HG03045 (cell line): ENCODE results near the gene ARHGAP32.
"Not testable (repeated sequence)": the region's sequence is repeated elsewhere in the genome, so short reads cannot be mapped to it uniquely, and the experiment has no call there.

Experiments used
- ATAC-seq: cut with Tn5 transposase; IDR thresholded peaks from one replicate; pipeline ENCODE4 v1.9.1; 2021; ENCODE audit warnings: mild to moderate bottlenecking, moderate library complexity; ENCODE audit not compliant: unreplicated experiment

The ARHGAP32 gene

DNA sequence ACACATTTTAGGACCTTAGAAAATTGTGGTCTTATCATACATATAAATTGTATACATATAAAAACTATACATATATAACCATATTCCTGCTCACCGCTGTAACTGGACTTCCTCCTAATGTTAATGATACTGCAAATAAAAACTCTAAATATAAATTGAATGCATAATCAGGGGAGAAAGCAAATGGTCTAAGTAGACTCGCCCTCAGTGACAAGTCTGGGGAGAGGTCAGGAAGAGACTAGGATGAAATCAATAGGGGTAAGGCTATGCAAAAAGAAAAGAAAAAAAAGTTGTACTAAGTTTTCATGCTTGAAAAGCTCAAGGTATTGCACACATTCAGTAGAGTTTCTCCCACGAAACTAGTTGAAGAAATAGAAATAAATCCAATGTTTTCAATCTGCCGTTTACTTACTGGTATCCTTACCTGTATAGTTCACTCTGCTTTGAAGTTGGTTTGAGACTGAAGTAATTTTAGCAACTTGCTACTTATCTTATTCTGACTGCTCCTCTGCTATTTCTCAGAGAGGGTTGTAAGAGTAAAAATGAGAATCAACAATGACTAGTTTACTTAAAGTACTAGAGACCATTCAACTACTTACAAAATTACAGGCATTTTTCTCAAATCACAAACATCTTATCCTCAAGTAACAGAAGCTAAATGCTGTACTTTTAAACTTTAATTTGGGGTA is 12.2 kb upstream of the ARHGAP32 start:
- ATAC-seq: no peak

DNA sequence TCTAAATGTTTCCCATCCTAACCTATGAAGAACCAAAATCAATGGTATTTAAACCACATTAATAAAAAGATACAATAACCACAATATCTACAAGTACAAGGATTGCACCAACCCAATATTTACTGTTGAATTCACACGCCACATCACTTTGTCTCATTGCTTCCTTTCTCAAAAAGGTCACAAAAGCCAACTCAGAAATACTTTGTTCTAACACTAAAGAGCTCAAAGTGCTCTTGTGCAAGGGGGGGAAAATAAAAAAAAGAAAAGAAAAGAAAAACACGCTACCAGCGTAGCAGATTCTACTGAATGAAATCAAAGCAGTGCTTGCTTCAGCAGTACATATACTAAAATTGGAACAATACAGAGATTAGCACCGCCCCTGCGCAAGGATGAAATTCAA is 10.5 kb upstream of the ARHGAP32 start:
- ATAC-seq: no peak

DNA sequence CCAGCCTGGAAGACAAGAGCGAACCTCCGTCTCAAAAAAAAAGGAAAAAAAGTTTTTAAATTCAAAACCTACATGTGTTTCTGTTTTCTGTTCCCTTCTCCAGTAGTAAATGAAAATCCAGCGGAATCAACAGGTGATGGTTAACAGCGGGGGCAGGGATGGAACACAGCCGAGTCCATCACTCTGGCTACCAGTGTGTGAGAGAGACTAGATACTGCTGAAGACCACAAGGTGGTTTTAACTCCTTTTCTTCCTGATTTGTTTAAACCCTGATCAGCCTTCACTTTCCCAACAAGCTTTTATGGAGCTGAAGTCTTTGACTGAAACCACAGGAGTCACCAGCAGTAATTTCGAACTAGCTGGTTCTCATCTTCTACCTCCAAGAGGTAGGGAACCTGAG is 3.6 kb upstream of the ARHGAP32 start:
- no peak for ATAC-seq

DNA sequence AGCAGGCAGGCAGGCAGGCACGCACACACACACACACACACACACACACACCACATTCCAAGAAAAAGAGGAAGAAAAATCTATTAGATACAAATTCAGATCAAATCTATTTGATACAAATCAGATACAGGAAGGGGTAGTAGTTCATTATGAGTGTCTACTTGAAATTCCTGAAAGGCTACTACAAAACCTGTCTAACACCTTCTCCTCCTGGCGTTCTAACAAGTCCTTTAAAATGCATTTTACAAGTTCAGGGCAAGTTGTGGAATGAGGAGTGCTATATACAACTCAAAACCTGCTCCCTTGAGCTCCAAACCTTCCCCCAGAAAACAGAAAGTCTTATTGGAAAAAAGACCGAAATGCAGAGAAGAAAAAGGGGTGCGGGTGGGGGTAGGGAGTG is 476 bp downstream of the ARHGAP32 start:
- no peak for ATAC-seq

DNA sequence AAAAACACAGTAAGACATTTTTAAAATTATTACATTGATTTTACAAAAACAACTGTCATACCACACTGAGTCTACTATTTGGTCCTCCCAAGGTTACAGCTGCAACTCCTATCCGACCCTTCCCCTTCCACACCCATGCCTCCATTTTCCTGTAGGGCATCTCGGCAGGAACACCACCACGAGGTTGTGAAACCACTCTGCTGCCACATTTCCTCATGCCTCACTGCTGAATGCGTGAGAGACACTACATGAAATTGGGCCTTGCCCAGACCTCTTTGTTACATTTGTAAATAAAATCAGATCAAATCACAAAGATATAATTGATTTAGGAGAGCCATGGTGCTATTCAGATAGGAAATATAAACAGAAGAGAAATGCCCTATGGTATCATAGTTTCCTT is 2.0 kb downstream of the ARHGAP32 start:
- no peak for ATAC-seq

DNA sequence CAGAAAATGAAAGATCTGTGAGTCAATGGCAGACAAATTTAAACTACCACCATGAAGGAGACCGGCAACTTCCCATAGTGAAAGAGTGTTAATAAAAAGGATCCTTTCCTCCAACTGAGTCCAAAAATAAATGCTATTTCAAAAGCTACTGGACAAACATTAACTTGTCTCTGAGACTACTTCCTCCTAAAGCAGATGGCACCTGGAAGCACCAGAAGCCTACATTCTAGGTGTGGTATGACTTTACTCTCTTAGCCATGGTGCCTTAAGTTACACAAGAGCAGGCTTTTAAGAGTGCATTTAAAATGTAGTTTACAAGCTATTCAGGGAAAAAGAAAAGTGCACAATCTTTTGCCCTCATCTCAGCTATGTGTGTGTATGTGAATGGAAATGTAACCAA is 2.5 kb downstream of the ARHGAP32 start:
- ATAC-seq: no peak

DNA sequence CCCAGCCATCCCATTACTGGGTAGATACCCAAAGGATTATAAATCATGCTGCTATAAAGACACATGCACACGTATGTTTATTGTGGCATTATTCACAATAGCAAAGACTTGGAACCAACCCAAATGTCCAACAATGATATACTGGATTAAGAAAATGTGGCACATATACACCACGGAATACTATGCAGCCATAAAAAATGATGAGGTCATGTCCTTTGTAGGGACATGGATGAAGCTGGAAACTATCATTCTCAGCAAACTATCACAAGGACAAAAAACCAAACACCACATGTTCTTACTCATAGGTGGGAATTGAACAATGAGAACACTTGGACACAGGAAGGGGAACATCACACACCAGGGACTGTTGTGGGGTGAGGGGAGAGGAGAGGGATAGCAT is 7.0 kb downstream of the ARHGAP32 start:
- not testable (repeated sequence) for ATAC-seq

DNA sequence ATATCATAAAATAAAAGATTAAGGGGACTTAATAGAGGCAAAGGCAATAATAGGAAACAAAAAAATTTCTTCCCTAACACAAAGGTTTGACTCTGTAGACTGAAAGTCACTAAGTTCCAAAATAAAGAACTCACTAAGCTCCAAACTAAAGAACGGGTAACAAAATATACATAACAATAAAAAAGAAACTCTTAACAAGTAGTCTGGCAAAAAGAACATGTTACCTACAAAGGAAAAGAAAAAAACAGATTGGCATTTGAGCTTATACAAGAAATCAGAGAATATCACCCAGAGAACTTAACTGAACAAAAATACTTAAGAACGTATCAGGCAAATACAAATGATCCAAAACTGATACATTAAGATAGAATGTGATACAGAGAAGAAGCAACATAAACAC is 7.5 kb downstream of the ARHGAP32 start:
- ATAC-seq: no peak

DNA sequence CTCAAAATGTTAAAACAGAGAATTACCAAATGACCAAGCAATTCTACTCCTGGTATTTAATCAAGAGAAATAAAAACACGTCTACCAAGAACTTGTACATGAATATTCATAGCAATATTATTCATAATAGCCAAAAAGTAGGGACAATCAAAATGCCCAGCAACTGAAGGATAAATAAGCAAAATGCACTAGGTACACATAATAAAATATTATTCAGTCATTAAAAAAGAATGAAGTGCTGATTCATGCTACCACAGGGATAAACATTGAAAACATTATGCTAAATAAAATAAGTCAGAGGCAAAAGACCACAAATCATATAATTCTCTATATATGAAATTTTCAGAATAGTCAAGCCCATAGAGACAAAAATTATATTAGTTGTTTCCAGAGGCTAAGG is 24.8 kb downstream of the ARHGAP32 start:
- no peak for ATAC-seq

DNA sequence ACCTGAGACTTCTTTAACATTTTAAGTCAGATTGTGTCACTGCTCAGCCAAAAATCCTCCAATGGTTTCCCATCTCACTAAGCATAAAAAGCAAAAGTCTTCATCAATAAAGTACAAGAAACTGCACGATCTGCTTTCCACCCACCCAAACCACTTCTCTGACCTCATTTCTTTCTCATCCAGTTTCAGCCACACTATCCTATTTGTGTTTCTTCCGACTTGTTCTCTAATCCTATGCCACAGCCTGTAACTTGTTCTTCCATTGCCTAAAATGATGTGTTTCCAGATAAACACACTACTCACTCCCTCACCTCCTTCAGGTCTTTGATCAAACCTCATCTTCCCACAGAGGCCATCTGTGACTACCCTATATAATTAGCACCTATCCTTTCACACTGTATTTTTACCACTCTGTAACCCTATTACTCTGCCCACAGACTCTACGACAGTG is 28.4 kb downstream of the ARHGAP32 start:
- ATAC-seq: no peak

DNA sequence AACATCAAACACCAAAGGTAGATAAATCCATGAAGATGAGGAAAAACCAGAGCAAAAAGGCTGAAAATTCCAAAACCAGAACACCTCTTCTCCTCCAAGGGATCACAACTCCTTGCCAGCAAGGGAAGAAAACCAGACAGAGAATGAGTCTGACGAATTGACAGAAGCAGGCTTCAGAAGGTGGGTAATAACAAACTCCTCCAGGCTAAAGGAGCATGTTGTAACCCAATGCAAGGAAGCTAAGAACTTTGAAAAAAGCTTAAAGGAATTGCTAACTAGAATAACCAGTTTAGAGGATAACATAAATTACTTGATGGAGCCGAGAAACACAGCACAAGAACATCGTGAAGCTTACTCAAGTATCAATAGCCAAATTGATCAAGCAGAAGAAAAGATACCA is 35.0 kb downstream of the ARHGAP32 start:
- not testable (repeated sequence) for ATAC-seq

DNA sequence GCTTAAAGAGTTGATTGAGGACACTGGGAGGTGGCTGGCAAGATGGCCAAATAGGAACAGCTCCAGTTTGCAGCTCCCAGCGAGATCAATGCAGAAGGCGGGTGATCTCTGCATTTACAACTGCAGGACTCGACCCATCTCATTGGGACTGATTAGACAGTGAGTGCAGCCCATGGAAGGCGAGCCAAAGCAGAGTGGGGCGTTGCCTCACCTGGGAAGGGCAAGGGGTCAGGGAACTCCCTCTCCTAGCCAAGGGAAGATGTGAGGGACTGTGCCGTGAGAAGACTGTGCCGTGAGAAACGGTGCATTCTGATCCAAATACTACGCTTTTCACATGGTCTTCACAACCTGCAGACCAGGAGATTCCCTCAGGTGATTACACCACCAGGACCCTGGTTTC is 36.4 kb downstream of the ARHGAP32 start:
- no peak for ATAC-seq

DNA sequence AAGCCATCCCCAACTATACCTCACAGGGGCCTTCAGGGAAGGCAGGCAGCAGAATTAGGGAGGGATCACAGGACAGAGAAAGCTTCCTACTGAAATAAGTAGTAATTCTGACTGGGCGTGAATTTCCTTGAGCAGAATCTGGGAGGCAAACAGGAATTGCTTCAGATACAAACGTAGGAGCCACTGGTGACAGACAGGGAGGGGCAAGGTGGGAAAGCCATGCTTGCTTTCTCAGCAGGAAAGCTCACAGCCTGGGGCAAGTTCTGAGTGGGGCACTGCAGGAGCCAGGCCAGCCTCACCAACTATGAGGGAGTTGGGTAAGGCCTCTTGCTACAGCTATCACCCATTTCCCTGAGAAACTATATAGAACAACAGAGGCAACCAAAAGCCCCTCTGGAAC is 43.6 kb downstream of the ARHGAP32 start:
- ATAC-seq: no peak

DNA sequence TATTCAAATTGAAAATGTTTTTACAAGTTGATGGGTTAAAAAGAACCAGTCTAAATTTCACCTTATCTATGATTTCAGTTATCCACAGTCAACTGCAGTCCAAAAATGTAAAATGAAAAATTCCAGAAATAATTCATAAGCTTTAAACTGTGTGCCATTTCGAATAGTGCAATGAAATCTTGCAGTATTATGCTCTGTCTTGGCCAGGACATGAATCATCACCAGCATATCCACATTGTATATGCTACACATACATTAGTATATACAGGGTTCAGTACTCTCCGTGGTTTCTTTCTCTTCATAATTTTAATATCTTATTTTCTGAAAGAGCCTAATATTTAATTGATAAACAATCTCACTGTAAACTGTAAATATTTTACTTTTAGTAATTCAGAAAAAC is 45.9 kb downstream of the ARHGAP32 start:
- no peak for ATAC-seq

DNA sequence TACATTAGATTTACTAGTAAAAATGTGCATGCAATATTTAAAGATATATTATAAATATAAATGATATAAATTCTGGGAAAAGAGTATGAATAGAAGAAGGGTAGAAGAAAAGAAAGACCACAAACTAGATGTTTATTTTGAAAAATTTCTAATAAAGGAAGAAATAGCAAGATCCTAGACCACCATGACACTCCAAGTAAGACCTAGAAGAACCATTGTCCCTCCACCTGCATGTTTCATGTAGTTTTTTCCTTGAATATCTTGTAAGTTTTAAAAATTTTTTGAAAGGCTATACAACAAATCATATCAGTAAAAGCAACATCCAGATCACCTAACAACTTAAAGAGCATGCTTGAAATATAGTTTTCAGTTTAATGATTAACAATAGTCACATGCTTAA is 46.8 kb downstream of the ARHGAP32 start:
- no peak for ATAC-seq

DNA sequence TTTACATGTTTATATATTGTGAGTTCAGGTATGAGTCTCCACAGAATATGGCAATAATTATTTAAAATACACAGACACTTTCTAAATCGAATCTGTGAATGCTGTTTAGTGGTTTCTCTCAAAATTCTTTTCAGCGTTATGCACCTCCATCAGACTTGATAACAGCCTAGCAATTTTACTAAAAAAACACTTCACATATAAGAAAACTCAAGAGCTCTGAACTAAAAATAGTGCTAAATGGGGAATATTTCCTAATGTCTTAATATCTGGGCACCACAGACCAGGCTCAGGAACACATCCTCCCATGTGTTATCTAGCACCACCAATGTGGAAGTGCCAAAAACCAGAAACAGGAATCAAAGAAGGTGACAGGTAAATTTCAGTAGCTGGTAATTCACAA is 47.9 kb downstream of the ARHGAP32 start:
- no peak for ATAC-seq

DNA sequence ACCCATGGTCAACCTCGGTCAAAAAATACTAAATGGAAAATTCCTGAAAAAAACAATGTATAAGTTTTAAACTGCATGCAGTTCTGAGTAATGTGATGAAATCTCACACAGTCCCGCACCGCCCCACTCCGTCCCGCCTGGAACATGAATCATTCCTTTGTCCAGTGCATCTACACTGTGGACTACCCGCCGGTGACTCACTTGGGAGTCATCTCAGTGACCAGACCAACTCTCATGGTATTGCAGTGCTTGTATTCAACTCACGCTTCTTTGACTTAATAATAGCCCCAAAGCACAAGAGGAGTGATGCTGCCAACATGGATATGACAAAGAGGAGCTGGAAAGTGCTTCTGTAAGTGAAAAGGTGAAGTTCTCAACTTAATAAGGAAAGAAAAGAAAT is 48.8 kb downstream of the ARHGAP32 start:
- no peak for ATAC-seq

DNA sequence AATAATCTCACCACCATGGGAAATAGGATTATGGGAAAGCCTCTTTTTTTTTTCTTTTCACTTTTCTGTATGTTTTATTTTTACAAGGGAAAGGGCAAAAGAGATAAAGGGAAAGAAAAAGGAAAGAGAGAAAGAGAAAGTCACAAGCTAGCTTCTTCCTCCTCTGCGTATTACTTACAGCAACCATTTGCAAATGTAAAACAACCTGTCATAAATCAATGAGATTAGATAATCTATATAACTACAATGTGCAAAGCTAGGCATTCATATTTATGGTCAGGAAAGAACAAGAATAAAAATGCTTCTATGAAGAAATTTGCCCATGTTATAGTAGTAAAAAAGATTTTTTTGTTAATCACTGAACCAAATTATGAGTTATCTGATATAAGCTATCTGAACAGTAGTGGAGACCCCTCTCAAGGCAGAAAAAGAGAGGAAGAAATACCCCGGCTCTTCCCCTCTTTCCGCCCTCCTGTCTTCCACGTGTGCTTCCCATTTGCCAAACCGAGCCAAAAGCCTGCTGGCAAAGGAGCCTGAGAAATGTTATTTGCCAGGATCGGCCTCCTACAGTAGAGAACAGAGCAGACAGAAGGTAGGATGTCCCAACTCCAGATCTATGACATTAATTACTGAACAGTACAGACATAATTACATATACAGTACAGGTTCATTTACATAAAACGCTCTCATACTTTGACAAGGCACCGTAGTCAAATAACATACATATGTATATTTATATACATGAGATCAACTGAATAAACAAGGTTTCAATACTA is 50.2 kb downstream of the ARHGAP32 start:
- ATAC-seq: no peak

DNA sequence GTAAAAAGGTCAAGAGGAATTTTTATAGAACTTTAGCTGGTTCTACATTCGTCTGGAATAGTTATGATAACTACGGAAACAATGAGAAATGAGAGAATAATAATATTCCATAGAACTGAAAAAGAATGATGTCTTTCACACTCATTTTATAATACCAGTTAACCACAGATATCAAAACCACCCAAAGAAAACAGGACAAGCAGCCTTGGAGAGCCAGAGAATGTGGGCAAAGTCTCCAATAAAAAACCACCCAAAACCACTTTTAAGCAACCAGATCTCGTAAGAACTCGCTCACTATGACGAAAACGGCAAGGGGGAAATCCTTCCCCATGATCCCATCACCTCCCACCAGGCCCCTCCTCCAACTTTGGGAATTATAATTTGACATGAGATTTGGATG is 60.8 kb downstream of the ARHGAP32 start:
- ATAC-seq: no peak

DNA sequence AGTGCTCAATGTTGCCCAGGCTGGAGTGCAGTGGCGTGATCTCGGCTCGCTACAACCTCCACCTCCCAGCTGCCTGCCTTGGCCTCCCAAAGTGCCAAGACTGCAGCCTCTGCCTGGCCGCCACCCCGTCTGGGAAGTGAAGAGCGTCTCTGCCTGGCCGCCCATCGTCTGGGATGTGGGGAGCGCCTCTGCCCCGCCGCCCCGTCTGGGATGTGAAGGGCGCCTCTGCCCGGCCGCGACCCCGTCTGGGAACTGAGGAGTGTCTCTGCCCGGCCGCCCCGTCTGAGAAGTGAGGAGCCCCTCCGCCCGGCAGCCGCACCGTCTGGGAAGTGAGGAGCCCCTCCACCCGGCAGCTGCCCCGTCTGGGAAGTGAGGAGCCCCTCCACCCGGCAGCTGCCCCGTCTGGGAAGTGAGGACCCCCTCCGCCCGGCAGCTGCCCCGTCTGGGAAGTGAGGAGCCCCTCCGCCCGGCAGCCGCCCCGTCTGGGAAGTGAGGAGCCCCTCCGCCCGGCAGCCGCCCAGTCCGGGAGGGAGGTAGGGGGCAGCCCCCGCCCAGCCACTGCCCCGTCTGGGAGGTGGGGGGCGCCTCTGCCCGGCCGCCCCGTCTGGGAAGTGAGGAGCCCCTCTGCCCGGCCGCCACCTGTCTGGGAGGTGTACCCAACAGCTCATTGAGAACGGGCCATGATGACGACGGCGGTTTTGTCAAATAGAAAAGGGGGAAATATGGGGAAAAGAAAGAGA is 63.1 kb downstream of the ARHGAP32 start:
- not testable (repeated sequence) for ATAC-seq

DNA sequence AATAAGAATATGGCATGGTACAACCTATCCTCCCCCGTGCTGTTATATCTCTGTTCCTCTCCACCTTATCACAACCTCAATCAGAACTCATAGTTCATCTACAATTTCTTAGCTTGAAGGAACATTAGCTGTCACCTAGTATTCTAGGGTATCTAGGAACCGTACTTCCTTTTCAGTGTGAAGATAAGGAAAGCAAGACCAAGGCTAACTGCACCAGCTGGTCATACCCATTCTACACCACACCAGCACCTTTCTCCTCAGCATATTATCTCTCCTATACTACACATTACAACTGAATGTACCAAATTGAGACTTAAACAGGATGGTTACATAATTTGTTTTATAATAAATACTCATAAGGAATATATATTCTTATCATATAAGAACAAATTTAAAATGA is 73.1 kb downstream of the ARHGAP32 start:
- ATAC-seq: no peak
